Measurements from ENCODE around the gene ARGLU1. TPM values are rescaled to one million over a fixed set of nuclear protein-coding genes. Genes with fewer than 3 reads are reported as not detected.

Gene ARGLU1
- total and polyA plus RNA-seq, 9 of the 15 experiments (the other 6 are each of a cell fraction or from before 2014, with no cell fraction given): 19.3 to 99.9 (median 49.3) TPM

DNA sequence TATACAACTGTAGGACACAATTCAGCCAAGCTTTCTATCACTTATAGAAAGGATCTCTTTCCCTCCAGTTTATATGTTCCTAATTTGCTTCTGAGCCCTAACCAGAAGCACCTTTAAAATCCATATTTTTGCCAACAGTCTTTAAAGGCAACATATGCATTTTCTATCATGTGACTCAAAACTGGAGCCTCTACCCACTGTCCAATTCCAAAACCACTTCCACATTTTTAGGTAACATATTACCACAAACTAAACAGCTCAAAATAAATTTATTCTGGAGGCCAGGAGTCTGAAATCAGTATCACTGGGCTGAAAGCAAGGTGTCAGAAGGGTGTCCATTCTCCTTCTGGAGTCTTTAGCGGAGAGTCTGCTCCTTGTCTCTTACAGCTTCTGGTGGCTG lies 16.6 kb downstream of the ARGLU1 start:
- in situ Hi-C loops (cut with MboI) (no loop called here), intact Hi-C loops (cut with micrococcal nuclease) (no loop called here)
- no peaks in the 10 kb centered on the region for H3K4me1 ChIP-seq (replicated peaks in 1 of 2; ENCODE audit: control insufficient read depth in 2 of 2, insufficient read depth in 2 of 2, low read length in 2 of 2)
- CTCF ChIA-PET (ENCODE audit: low intra/inter-chr PET ratio): no interaction called here
- POLR2A ChIA-PET: interaction anchor here (1.1 kb wide), 1 partner anchor 8 kb away, joined by 3 read pairs; no protein-coding TSS in a partner anchor
- 0 out of 2 replicates have a peak, but pooled peaks cover 3% of the 10 kb centered on the region for H4K20me1 ChIP-seq (replicated peaks; ENCODE audit: control insufficient read depth, insufficient read depth, low read length)
- FAIRE-seq: no peak
- WGBS (ENCODE audit: insufficient coverage, low coverage, missing lambda C conversion rate): 100% methylated on average over 1 of the region's 1 CpG
- DNase-seq (ENCODE audit: extremely low read depth in 1 of 4, low spot score in 3 of 4): no peak
- no peak overlapping the region for H3K27ac ChIP-seq (ENCODE audit: extremely low read depth, low read depth, low read length)
- H3K36me3 ChIP-seq (ENCODE audit: control insufficient read depth, insufficient read depth, low read length): peaks cover 90% of the 10 kb centered on the region
- ATAC-seq: no peak
- no peaks in the 10 kb centered on the region for H3K9me1 ChIP-seq (ENCODE audit: control insufficient read depth, insufficient read depth, low read length)
- H3K79me2 ChIP-seq (ENCODE audit: control insufficient read depth, insufficient read depth, low read length): peaks cover 76% of the 10 kb centered on the region
- H3K27me3 ChIP-seq (ENCODE audit: control insufficient read depth in 2 of 2, insufficient read depth in 2 of 2, low read length in 2 of 2): no peaks in the 10 kb centered on the region
- H3K9ac ChIP-seq (ENCODE audit: insufficient read depth in 1 of 2, low read depth in 2 of 2, low read length in 2 of 2): no peak overlapping the region
- no TSS peak for BruUV-seq (replicated peaks)
- TF ChIP-seq FOXK2 (conservative IDR thresholded peaks at IDR 0.05 in 1 of 2, IDR thresholded peaks at IDR 0.05 in 1 of 2; ENCODE audit: low read depth in 2 of 2): no peak
- no peak for TF ChIP-seq CREM (IDR thresholded peaks at IDR 0.05; ENCODE audit: low read depth)
- TF ChIP-seq HMG20B (CRISPR knock-in tag; IDR thresholded peaks at IDR 0.05): no peak
- TF ChIP-seq ZNF57 (CRISPR knock-in tag; IDR thresholded peaks at IDR 0.05): no peak
- TF ChIP-seq KHSRP (IDR thresholded peaks at IDR 0.05): no peak
- TF ChIP-seq ESRRB (CRISPR knock-in tag; IDR thresholded peaks at IDR 0.05; ENCODE audit: borderline replicate concordance): no peak
- TF ChIP-seq PYGO2 (tag; IDR thresholded peaks at IDR 0.05): no peak
- TF ChIP-seq SAP30 (IDR thresholded peaks at IDR 0.05; ENCODE audit: borderline replicate concordance, insufficient read depth, low read depth, low read length, poor library complexity, severe bottlenecking): no peak
- no peak for TF ChIP-seq SMAD4 (CRISPR knock-in tag; conservative IDR thresholded peaks at IDR 0.05)
- TF ChIP-seq TFAM (CRISPR knock-in tag; conservative IDR thresholded peaks at IDR 0.05): no peak
- TF ChIP-seq, protein P1, sequence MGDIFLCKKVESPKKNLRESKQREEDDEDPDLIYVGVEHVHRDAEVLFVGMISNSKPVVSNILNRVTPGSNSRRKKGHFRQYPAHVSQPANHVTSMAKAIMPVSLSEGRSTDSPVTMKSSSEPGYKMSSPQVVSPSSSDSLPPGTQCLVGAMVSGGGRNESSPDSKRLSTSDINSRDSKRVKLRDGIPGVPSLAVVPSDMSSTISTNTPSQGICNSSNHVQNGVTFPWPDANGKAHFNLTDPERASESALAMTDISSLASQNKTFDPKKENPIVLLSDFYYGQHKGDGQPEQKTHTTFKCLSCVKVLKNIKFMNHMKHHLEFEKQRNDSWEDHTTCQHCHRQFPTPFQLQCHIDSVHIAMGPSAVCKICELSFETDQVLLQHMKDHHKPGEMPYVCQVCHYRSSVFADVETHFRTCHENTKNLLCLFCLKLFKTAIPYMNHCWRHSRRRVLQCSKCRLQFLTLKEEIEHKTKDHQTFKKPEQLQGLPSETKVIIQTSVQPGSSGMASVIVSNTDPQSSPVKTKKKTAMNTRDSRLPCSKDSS (IDR thresholded peaks at IDR 0.05; ENCODE audit: low read depth, partially characterized antibody): no peak
- no peak for TF ChIP-seq ETV1 (tag; conservative IDR thresholded peaks at IDR 0.05; ENCODE audit: low read depth)
- TF ChIP-seq NFIC (IDR thresholded peaks at IDR 0.05): no peak
- TF ChIP-seq, protein P2, sequence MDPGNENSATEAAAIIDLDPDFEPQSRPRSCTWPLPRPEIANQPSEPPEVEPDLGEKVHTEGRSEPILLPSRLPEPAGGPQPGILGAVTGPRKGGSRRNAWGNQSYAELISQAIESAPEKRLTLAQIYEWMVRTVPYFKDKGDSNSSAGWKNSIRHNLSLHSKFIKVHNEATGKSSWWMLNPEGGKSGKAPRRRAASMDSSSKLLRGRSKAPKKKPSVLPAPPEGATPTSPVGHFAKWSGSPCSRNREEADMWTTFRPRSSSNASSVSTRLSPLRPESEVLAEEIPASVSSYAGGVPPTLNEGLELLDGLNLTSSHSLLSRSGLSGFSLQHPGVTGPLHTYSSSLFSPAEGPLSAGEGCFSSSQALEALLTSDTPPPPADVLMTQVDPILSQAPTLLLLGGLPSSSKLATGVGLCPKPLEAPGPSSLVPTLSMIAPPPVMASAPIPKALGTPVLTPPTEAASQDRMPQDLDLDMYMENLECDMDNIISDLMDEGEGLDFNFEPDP (CRISPR knock-in tag; IDR thresholded peaks at IDR 0.05): no peak
- no peak for TF ChIP-seq ZKSCAN8 (CRISPR knock-in tag; IDR thresholded peaks at IDR 0.05)
- TF ChIP-seq, protein P3, sequence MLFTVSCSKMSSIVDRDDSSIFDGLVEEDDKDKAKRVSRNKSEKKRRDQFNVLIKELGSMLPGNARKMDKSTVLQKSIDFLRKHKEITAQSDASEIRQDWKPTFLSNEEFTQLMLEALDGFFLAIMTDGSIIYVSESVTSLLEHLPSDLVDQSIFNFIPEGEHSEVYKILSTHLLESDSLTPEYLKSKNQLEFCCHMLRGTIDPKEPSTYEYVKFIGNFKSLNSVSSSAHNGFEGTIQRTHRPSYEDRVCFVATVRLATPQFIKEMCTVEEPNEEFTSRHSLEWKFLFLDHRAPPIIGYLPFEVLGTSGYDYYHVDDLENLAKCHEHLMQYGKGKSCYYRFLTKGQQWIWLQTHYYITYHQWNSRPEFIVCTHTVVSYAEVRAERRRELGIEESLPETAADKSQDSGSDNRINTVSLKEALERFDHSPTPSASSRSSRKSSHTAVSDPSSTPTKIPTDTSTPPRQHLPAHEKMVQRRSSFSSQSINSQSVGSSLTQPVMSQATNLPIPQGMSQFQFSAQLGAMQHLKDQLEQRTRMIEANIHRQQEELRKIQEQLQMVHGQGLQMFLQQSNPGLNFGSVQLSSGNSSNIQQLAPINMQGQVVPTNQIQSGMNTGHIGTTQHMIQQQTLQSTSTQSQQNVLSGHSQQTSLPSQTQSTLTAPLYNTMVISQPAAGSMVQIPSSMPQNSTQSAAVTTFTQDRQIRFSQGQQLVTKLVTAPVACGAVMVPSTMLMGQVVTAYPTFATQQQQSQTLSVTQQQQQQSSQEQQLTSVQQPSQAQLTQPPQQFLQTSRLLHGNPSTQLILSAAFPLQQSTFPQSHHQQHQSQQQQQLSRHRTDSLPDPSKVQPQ (CRISPR knock-in tag; IDR thresholded peaks at IDR 0.05; ENCODE audit: borderline replicate concordance): no peak
- no peak for TF ChIP-seq SMARCB1 (IDR thresholded peaks at IDR 0.05; ENCODE audit: insufficient read length, low read depth)
- no peaks in the 10 kb centered on the region for H3K9me3 ChIP-seq (replicated peaks; ENCODE audit: control insufficient read depth, insufficient read depth, low read depth, low read length)
- no peak overlapping the region for H2AFZ ChIP-seq (ENCODE audit: low read depth, low read length)
- H3K4me2 ChIP-seq (ENCODE audit: insufficient read depth, low read length): no peak overlapping the region
- H3K4me3 ChIP-seq: no peak overlapping the region
